B cell (primary cell): ENCODE measurements around the gene ITPK1. TPM values are rescaled to one million over a fixed set of nuclear protein-coding genes. Genes with fewer than 3 reads are reported as not detected.
"Not testable (repeated sequence)": the region's sequence is repeated elsewhere in the genome, so short reads cannot be mapped to it uniquely, and the experiment has no call there.

ENCODE experiments used
- ATAC-seq: fragments of 200-7000 bp; cut with Tn5 transposase; one replicate; pipeline ENCODE4 v1.10.0; 2021; ENCODE audit warnings: low read depth, mild to moderate bottlenecking, moderate number of reproducible peaks, moderate library complexity
- CTCF ChIA-PET: fragments of 350-600 bp; sonication (Branson Sonifier 250); formaldehyde crosslinking; loops from one replicate; lab custom pipeline; 2021; ENCODE audit warnings: antibody characterized with exemption, inconsistent platforms; lab: Charles Lee
- POLR2A ChIA-PET: fragments of 350-600 bp; sonication (Branson Sonifier 250); formaldehyde crosslinking; loops from one replicate; lab custom pipeline; 2021; ENCODE audit warnings: antibody characterized with exemption; lab: Charles Lee
- DNase-seq: peaks from one replicate; pipeline ENCODE4 v3.0.0; 2013
- H2AFZ ChIP-seq: 2 replicates; pipeline ENCODE4 v1.6.1; 2012; ENCODE audit warnings: mild to moderate bottlenecking, low read depth, low read length; ENCODE audit not compliant: insufficient read depth, poor library complexity, severe bottlenecking
- H3K27ac ChIP-seq, 2 donors: 1 replicate in 1 of 2; 2 replicates in 1 of 2; pipeline ENCODE4 v1.5.1; 2012 to 2013; ENCODE audit warnings: low read length in 2 of 2, mild to moderate bottlenecking in 2 of 2, moderate library complexity in 1 of 2
- H3K27me3 ChIP-seq, 4 experiments: fragments of 200-600 bp in 1 of 4; sonication (generic) in 1 of 4; replicated peaks in 1 of 4; 1 replicate in 2 of 4; 2 replicates in 2 of 4; pipeline versions ENCODE4 v1.6.1 to v1.7.0; 2013 to 2016; ENCODE audit warnings: low read length in 3 of 4, mild to moderate bottlenecking in 2 of 4, mixed read lengths in 1 of 4, moderate library complexity in 1 of 4; ENCODE audit not compliant: insufficient read depth in 4 of 4, control insufficient read depth in 3 of 4; ENCODE audit errors: control extremely low read depth in 1 of 4
- H3K36me3 ChIP-seq, 2 experiments: replicated peaks in 1 of 2; 1 replicate in 1 of 2; 2 replicates in 1 of 2; pipeline versions ENCODE4 v1.6.1 to v1.7.1; 2013; ENCODE audit warnings: low read length in 1 of 2; ENCODE audit not compliant: insufficient read depth in 2 of 2, control insufficient read depth in 1 of 2; ENCODE audit errors: control extremely low read depth in 1 of 2, extremely low read depth in 1 of 2
- H3K4me1 ChIP-seq, 2 donors: fragments of 200-600 bp in 1 of 2; sonication (generic) in 1 of 2; 1 replicate in 1 of 2; 2 replicates in 1 of 2; pipeline versions ENCODE4 v1.5.1 to v1.6.1; 2013 to 2017; ENCODE audit warnings: low read length in 2 of 2; ENCODE audit not compliant: control insufficient read depth in 2 of 2, insufficient read depth in 2 of 2
- H3K4me2 ChIP-seq: replicated peaks from 2 replicates; pipeline ENCODE3; 2012; ENCODE audit warnings: mild to moderate bottlenecking, low read depth, low read length; ENCODE audit not compliant: poor library complexity, severe bottlenecking
- H3K4me3 ChIP-seq, 5 experiments: fragments of 200-600 bp in 1 of 5; sonication (generic) in 1 of 5; 1 replicate in 3 of 5; 2 replicates in 2 of 5; pipeline versions ENCODE4 v1.5.1 to v1.7.0; 2011 to 2016; ENCODE audit warnings: low read length in 4 of 5, mild to moderate bottlenecking in 4 of 5, low read depth in 2 of 5, control low read depth in 1 of 5, moderate library complexity in 1 of 5; ENCODE audit not compliant: insufficient read depth in 1 of 5; ENCODE audit errors: control extremely low read depth in 1 of 5, extremely low read depth in 1 of 5
- H3K79me2 ChIP-seq: fragments of 200-600 bp; sonication (generic); one replicate; pipeline ENCODE4 v1.6.0; 2016; ENCODE audit warnings: low read length; ENCODE audit not compliant: control insufficient read depth, insufficient read depth
- H3K9ac ChIP-seq: fragments of 200-600 bp; sonication (generic); 2 replicates; pipeline ENCODE4 v1.6.1; 2017; ENCODE audit warnings: mild to moderate bottlenecking, low read length, moderate library complexity
- H3K9me3 ChIP-seq, 3 donors: one replicate each; pipeline versions ENCODE4 v1.6.1 to v1.7.1; 2013; ENCODE audit warnings: low read length in 2 of 3; ENCODE audit not compliant: control insufficient read depth in 2 of 3, insufficient read depth in 1 of 3; ENCODE audit errors: control extremely low read depth in 1 of 3
- H4K20me1 ChIP-seq: 2 replicates; pipeline ENCODE4 v1.6.0; 2012; ENCODE audit warnings: mild to moderate bottlenecking, low read length; ENCODE audit not compliant: insufficient read depth, control insufficient read depth, poor library complexity, severe bottlenecking
- H3K27ac Mint-ChIP-seq: one replicate; pipeline ENCODE4 v1.8.0; 2021; ENCODE audit warnings: mixed read lengths
- H3K27me3 Mint-ChIP-seq: one replicate; pipeline ENCODE4 v1.8.0; 2021; ENCODE audit warnings: mixed read lengths
- H3K4me1 Mint-ChIP-seq: one replicate; pipeline ENCODE4 v1.8.0; 2021; ENCODE audit warnings: mixed read lengths
- H3K4me3 Mint-ChIP-seq: one replicate; pipeline ENCODE4 v1.8.0; 2021; ENCODE audit warnings: mixed read lengths
- H3K9me3 Mint-ChIP-seq: one replicate; pipeline ENCODE4 v1.8.0; 2022; ENCODE audit warnings: mixed read lengths; ENCODE audit not compliant: insufficient read depth
- CTCF ChIP-seq: fragments of 200-600 bp; IDR thresholded peaks from one replicate; pipeline ENCODE4 v1.8.0; 2022; ENCODE audit warnings: antibody characterized with exemption, mild to moderate bottlenecking
- EZH2 ChIP-seq: IDR thresholded peaks from 2 replicates; pipeline ENCODE4 v1.6.1; 2012; ENCODE audit warnings: borderline replicate concordance, low read depth, mild to moderate bottlenecking, moderate library complexity, low read length; ENCODE audit not compliant: insufficient read depth, poor library complexity, severe bottlenecking
- WGBS: methylation state at CpG from one replicate; pipeline ENCODE4 v1.1.5; 2013; ENCODE audit warnings: missing lambda C conversion rate; ENCODE audit not compliant: insufficient coverage; 5-methylcytosine and 5-hydroxymethylcytosine counted together
- intact Hi-C: fragments of 100-400 bp; cut with micrococcal nuclease; formaldehyde crosslinking; loops from one replicate; pipeline ENCODE4 v1.10.0; 2022
- polyA plus RNA-seq: library from polyadenylated mRNA; depleted of rRNA; stranded (reverse); fragments of >200 nt; gene quantifications from 2 replicates; pipeline ENCODE4 v1.2.3, GENCODE V29; 2012
- total RNA-seq, 2 donors: library from RNA; stranded (reverse); fragments of 120-200 nt in 1 of 2; gene quantifications; 1 replicate in 1 of 2; 2 replicates in 1 of 2; pipeline versions ENCODE4 v1.2.3 to v1.2.4, GENCODE V29; 2013 to 2022

Gene ITPK1
- total and polyA plus RNA-seq, 2 donors (not counting 1 experiment from before 2014, with no cell fraction given): 46.0 to 46.9 TPM

GRCh38 chr14:93161411-93161940 is 45.8 kb upstream of the ITPK1 start:
- H3K9ac ChIP-seq: no peak overlapping the region
- H3K27ac ChIP-seq: no peak overlapping the region
- H4K20me1 ChIP-seq: no peaks in the 10 kb centered on the region
- intact Hi-C loops: no loop called here
- CTCF ChIA-PET: no interaction called here
- no peak for ATAC-seq
- no peaks in the 10 kb centered on the region for H3K4me1 Mint-ChIP-seq
- DNase-seq: no peak
- no peaks in the 10 kb centered on the region for H3K9me3 ChIP-seq
- H3K9me3 Mint-ChIP-seq: no peaks in the 10 kb centered on the region
- no peak for TF ChIP-seq CTCF
- no peak for TF ChIP-seq EZH2
- no peaks in the 10 kb centered on the region for H3K27me3 ChIP-seq
- 92% methylated on average over 3 of the region's 4 CpGs for WGBS
- no peak overlapping the region for H3K4me3 ChIP-seq
- H2AFZ ChIP-seq: no peak overlapping the region
- no peaks in the 10 kb centered on the region for H3K4me1 ChIP-seq
- no peaks in the 10 kb centered on the region for H3K79me2 ChIP-seq
- POLR2A ChIA-PET: no interaction called here
- H3K4me3 Mint-ChIP-seq: no peak overlapping the region
- H3K27me3 Mint-ChIP-seq: no peaks in the 10 kb centered on the region
- no peak overlapping the region for H3K4me2 ChIP-seq
- H3K27ac Mint-ChIP-seq: no peak overlapping the region
- H3K36me3 ChIP-seq: no peaks in the 10 kb centered on the region

- Mint-ChIP-seq H3K4me3 (no peak overlapping the region), H3K27me3 (no peaks in the 10 kb centered on the region), H3K27ac (no peak overlapping the region), H3K4me1 (no peaks in the 10 kb centered on the region), H3K9me3 (no peaks in the 10 kb centered on the region)
- DNase-seq: no peak
- no peak overlapping the region for H3K9ac ChIP-seq
- H3K9me3 ChIP-seq: no peaks in the 10 kb centered on the region
- TF ChIP-seq CTCF: no peak
- H3K4me1 ChIP-seq: no peaks in the 10 kb centered on the region
- H3K27ac ChIP-seq: no peak overlapping the region
- H3K4me2 ChIP-seq: no peak overlapping the region
- intact Hi-C loops: no loop called here
- H4K20me1 ChIP-seq: no peaks in the 10 kb centered on the region
- no peaks in the 10 kb centered on the region for H3K36me3 ChIP-seq
- POLR2A ChIA-PET: no interaction called here
- H2AFZ ChIP-seq: no peak overlapping the region
- ATAC-seq: no peak
- no peaks in the 10 kb centered on the region for H3K79me2 ChIP-seq
- CTCF ChIA-PET: interaction anchor here (0.7 kb wide), 1 partner anchor 126 kb away, joined by 3 read pairs; no protein-coding TSS in a partner anchor
- WGBS: 95% methylated on average over 2 of the region's 4 CpGs
- H3K27me3 ChIP-seq: no peaks in the 10 kb centered on the region
- no peak overlapping the region for H3K4me3 ChIP-seq
Measured at GRCh38 chr14:93160353-93160801, 44.7 kb upstream of the ITPK1 start.

GRCh38 chr14:93159625-93160352 is 44.1 kb upstream of the ITPK1 start:
- H3K9me3 ChIP-seq, H3K4me2 ChIP-seq, ATAC-seq, H3K4me1 ChIP-seq, H3K27me3 Mint-ChIP-seq, H3K79me2 ChIP-seq, POLR2A ChIA-PET, H3K4me1 Mint-ChIP-seq, H3K36me3 ChIP-seq, H3K4me3 ChIP-seq, intact Hi-C loops, H3K9me3 Mint-ChIP-seq, H3K27ac Mint-ChIP-seq, H2AFZ ChIP-seq, H3K9ac ChIP-seq, H3K27me3 ChIP-seq, H4K20me1 ChIP-seq, H3K27ac ChIP-seq, DNase-seq, H3K4me3 Mint-ChIP-seq: not testable (repeated sequence)
- WGBS: no CpG with 5 or more reads among the region's 5 CpGs
- CTCF ChIA-PET: interaction anchor here (0.7 kb wide), 1 partner anchor 126 kb away, joined by 3 read pairs; no protein-coding TSS in a partner anchor
